LoVo (cell line): Measurements from ENCODE around the gene SLC13A3.

Experiments
- DNase-seq: peaks from one replicate; pipeline ENCODE4 v3.0.0-alpha.2; 2016; ENCODE audit warnings: low spot score

SLC13A3 gene

GRCh38 chr20:46523108-46523507 lies 128.2 kb downstream of the SLC13A3 start:
- DNase-seq, result no peak

GRCh38 chr20:46520976-46521579 lies 130.2 kb downstream of the SLC13A3 start:
- peak; percentile 32 for DNase-seq

- DNase-seq, result no peak
Measured at GRCh38 chr20:46520540-46520939, 130.7 kb downstream of the SLC13A3 start.

GRCh38 chr20:46519471-46520068 lies 131.7 kb downstream of the SLC13A3 start:
- DNase-seq, result no peak

- DNase-seq, result no peak
Measured at GRCh38 chr20:46512943-46513844, 138.1 kb downstream of the SLC13A3 start, which contains the start of gene ZNF334. Gene ZNF334 (minus strand): TSS chr20:46513559. CDS start chr20:46512102, 1,457 bp downstream.

GRCh38 chr20:46509523-46509922 lies 141.7 kb downstream of the SLC13A3 start:
- no peak for DNase-seq
